Measurements from ENCODE around the gene FDXACB1. TPM values are rescaled to one million over a fixed set of nuclear protein-coding genes. Genes with fewer than 3 reads are reported as not detected.
"Not testable (repeated sequence)": the region's sequence is repeated elsewhere in the genome, so short reads cannot be mapped to it uniquely, and the experiment has no call there.

FDXACB1 gene
- total RNA-seq, 3 donors from 2014 or later (not counting 1 experiment from before 2014, with no cell fraction given) = 2.0 to 4.0 (median 3.3) TPM

DNA sequence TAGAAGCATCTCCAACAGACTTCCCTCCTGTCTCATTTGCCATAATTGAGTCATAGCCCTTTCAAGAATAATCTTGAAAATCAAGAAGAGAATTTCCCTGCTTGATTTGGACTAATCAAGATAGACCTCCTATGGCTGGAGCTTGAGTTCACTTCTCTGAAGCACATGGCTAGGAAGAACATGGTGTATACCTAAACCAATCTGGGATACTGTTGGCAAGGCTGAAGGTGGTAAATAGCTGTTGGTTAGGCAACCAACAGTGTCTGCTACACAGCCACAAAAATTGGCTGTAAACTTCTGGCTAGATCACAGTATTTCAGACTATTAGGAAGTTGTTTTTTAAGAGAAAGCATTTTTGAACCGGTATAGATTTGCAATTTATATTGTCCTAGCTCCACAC, 27.7 kb upstream of the FDXACB1 start:
- Histone ChIP-seq H3K4me3 (ENCODE audit: low read length) (no peak overlapping the region), H3K27me3 (ENCODE audit: control insufficient read depth, insufficient read depth, low read length) (peaks cover 3% of the 10 kb centered on the region), H3K27ac (ENCODE audit: low read length) (no peak overlapping the region), H3K4me1 (ENCODE audit: control insufficient read depth, insufficient read depth, low read length) (no peaks in the 10 kb centered on the region), H3K36me3 (ENCODE audit: control insufficient read depth, insufficient read depth, low read length) (no peaks in the 10 kb centered on the region), H3K9me3 (ENCODE audit: control insufficient read depth, insufficient read depth, low read length) (no peaks in the 10 kb centered on the region)
- Mint-ChIP-seq H3K4me1 (no peaks in the 10 kb centered on the region), H3K9me3 (no peaks in the 10 kb centered on the region), H3K27ac (no peak overlapping the region), H3K4me3 (no peak overlapping the region), H3K36me3 (no peaks in the 10 kb centered on the region), H3K27me3 (ENCODE audit: low read depth in 2 of 2) (peaks cover 39 to 56% of the 10 kb centered on the region in 2 donors)
- no peak for ATAC-seq
- DNase-seq = no peak
- no CpG with 5 or more reads among the region's 1 CpG for WGBS (ENCODE audit: insufficient coverage)
- intact Hi-C loops (cut with micrococcal nuclease) = no loop called here
- TF ChIP-seq, protein P1, sequence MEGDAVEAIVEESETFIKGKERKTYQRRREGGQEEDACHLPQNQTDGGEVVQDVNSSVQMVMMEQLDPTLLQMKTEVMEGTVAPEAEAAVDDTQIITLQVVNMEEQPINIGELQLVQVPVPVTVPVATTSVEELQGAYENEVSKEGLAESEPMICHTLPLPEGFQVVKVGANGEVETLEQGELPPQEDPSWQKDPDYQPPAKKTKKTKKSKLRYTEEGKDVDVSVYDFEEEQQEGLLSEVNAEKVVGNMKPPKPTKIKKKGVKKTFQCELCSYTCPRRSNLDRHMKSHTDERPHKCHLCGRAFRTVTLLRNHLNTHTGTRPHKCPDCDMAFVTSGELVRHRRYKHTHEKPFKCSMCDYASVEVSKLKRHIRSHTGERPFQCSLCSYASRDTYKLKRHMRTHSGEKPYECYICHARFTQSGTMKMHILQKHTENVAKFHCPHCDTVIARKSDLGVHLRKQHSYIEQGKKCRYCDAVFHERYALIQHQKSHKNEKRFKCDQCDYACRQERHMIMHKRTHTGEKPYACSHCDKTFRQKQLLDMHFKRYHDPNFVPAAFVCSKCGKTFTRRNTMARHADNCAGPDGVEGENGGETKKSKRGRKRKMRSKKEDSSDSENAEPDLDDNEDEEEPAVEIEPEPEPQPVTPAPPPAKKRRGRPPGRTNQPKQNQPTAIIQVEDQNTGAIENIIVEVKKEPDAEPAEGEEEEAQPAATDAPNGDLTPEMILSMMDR (IDR thresholded peaks at IDR 0.05) = no peak

DNA sequence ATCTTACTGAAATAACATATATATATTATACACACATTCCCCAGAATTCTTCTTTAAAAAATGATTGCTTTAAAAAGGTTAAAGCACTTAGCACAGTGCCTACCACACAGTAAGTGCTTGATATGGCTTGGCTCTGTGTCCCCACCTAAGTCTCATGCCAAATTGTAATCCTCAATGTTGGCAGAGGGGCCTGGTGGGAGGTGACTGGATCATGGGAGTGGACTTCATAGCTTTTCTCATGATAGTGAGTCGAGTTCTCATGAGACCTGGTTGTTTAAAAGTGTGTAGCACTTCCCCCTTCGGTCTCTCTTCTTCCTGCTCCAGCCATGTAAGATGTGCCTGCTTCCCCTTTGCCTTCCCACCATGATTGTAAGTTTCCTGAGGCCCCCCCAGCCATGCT, 26.4 kb upstream of the FDXACB1 start:
- H3K27ac Mint-ChIP-seq = no peak overlapping the region
- WGBS (ENCODE audit: insufficient coverage) = 80% methylated on average over 1 of the region's 2 CpGs
- H3K9me3 ChIP-seq (ENCODE audit: control insufficient read depth, insufficient read depth, low read length) = no peaks in the 10 kb centered on the region
- H3K9me3 Mint-ChIP-seq = no peaks in the 10 kb centered on the region
- no peaks in the 10 kb centered on the region for H3K4me1 ChIP-seq (ENCODE audit: control insufficient read depth, insufficient read depth, low read length)
- H3K36me3 Mint-ChIP-seq = no peaks in the 10 kb centered on the region
- no peak for DNase-seq
- ATAC-seq = no peak
- H3K27ac ChIP-seq (ENCODE audit: low read length) = no peak overlapping the region
- H3K27me3 Mint-ChIP-seq (ENCODE audit: low read depth in 2 of 2) = peaks cover 31 to 43% of the 10 kb centered on the region in 2 donors
- H3K4me3 ChIP-seq (ENCODE audit: low read length) = no peak overlapping the region
- no peaks in the 10 kb centered on the region for H3K27me3 ChIP-seq (ENCODE audit: control insufficient read depth, insufficient read depth, low read length)
- no peaks in the 10 kb centered on the region for H3K4me1 Mint-ChIP-seq
- TF ChIP-seq, protein P1 (IDR thresholded peaks at IDR 0.05) = no peak
- no peaks in the 10 kb centered on the region for H3K36me3 ChIP-seq (ENCODE audit: control insufficient read depth, insufficient read depth, low read length)
- intact Hi-C loops (cut with micrococcal nuclease) = no loop called here
- no peak overlapping the region for H3K4me3 Mint-ChIP-seq

DNA sequence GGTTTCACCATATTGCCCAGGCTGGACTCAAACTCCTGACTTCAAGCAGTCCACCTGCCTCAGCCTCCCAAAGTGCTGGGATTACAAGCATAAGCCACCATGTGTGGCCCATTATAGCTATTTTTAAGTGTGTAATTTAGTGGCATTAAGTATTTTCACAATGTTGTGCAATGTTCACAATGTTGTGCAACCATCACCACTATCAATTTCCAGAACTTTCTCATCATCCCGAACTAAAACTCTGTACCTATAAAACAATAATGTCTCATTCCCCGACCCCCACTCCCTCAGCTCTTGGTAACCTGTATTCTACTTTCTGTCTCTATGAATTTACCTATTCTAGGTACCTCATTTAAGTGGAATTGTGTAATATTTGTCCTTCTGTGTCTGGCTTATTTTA, 7.9 kb upstream of the FDXACB1 start:
- H3K9me3 Mint-ChIP-seq = no peaks in the 10 kb centered on the region
- intact Hi-C loops (cut with micrococcal nuclease) = no loop called here
- H3K27me3 Mint-ChIP-seq (ENCODE audit: low read depth in 2 of 2) = peaks cover 0 to 9% of the 10 kb centered on the region in 2 donors
- H3K27me3 ChIP-seq (ENCODE audit: control insufficient read depth, insufficient read depth, low read length) = no peaks in the 10 kb centered on the region
- no peak overlapping the region for H3K4me3 Mint-ChIP-seq
- no peaks in the 10 kb centered on the region for H3K9me3 ChIP-seq (ENCODE audit: control insufficient read depth, insufficient read depth, low read length)
- ATAC-seq (no peak), DNase-seq (no peak)
- no peak overlapping the region for H3K4me3 ChIP-seq (ENCODE audit: low read length)
- no peaks in the 10 kb centered on the region for H3K4me1 Mint-ChIP-seq
- no peak overlapping the region for H3K27ac Mint-ChIP-seq
- TF ChIP-seq, protein P1 (IDR thresholded peaks at IDR 0.05) = no peak
- 89% methylated on average over 2 of the region's 2 CpGs for WGBS (ENCODE audit: insufficient coverage)
- H3K36me3 ChIP-seq (ENCODE audit: control insufficient read depth, insufficient read depth, low read length) = no peaks in the 10 kb centered on the region
- H3K36me3 Mint-ChIP-seq = no peaks in the 10 kb centered on the region
- H3K27ac ChIP-seq (ENCODE audit: low read length) = no peak overlapping the region
- no peaks in the 10 kb centered on the region for H3K4me1 ChIP-seq (ENCODE audit: control insufficient read depth, insufficient read depth, low read length)

DNA sequence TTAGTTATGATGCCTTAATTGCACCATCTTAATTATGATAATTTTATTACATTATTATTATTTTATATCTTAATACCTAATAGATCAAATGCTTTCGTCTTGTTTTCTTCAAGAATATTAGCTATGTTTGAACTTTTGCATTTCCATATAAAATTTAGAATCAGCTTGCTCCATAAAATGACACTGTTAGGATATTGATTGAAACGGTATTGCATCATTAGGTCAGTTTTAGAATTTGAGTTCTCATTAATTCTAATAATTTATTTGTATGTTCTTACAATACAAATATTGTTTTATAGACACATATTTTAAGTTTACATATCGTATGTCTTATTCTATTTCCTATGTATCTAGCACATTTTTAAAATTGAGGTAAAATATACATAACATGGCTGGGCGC, 7.1 kb upstream of the FDXACB1 start:
- intact Hi-C loops (cut with micrococcal nuclease) = no loop called here
- TF ChIP-seq, protein P1 (IDR thresholded peaks at IDR 0.05) = no peak
- no peak overlapping the region for H3K4me3 ChIP-seq (ENCODE audit: low read length)
- Mint-ChIP-seq H3K36me3 (no peaks in the 10 kb centered on the region), H3K27me3 (ENCODE audit: low read depth in 2 of 2) (peaks cover 0 to 7% of the 10 kb centered on the region in 2 donors), H3K4me1 (peaks cover 0 to under 1% of the 10 kb centered on the region in 2 donors), H3K9me3 (no peaks in the 10 kb centered on the region), H3K4me3 (no peak overlapping the region), H3K27ac (no peak overlapping the region)
- DNase-seq = no peak
- no peaks in the 10 kb centered on the region for H3K4me1 ChIP-seq (ENCODE audit: control insufficient read depth, insufficient read depth, low read length)
- no peaks in the 10 kb centered on the region for H3K36me3 ChIP-seq (ENCODE audit: control insufficient read depth, insufficient read depth, low read length)
- 0% methylated on average over 1 of the region's 4 CpGs for WGBS (ENCODE audit: insufficient coverage)
- H3K9me3 ChIP-seq (ENCODE audit: control insufficient read depth, insufficient read depth, low read length) = no peaks in the 10 kb centered on the region
- ATAC-seq = no peak
- H3K27ac ChIP-seq (ENCODE audit: low read length) = no peak overlapping the region
- no peaks in the 10 kb centered on the region for H3K27me3 ChIP-seq (ENCODE audit: control insufficient read depth, insufficient read depth, low read length)

DNA sequence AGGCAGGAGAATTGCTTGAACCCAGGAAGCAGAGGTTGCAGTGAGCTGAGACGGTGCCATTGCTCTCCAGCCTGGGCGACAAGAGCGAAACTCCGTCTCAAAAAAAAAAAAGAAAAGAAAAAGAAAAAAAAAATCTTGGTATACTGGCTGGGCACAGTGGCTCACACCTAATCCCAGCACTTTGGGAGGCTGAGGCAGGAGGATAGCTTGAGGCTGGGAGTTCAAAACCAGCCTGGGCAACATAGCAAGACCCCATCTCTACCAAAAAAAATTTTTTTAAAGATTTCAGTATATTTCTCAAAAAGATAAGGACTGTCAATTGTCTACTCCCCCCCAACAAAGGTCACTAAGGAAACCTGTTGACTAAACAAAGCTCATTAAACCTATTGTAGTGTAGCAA, 6.1 kb upstream of the FDXACB1 start:
- DNase-seq; H3K27me3 ChIP-seq (ENCODE audit: control insufficient read depth, insufficient read depth, low read length); H3K9me3 Mint-ChIP-seq; H3K9me3 ChIP-seq (ENCODE audit: control insufficient read depth, insufficient read depth, low read length); H3K36me3 ChIP-seq (ENCODE audit: control insufficient read depth, insufficient read depth, low read length); H3K4me1 Mint-ChIP-seq; ATAC-seq; H3K4me3 ChIP-seq (ENCODE audit: low read length); H3K4me3 Mint-ChIP-seq; H3K27ac Mint-ChIP-seq; H3K4me1 ChIP-seq (ENCODE audit: control insufficient read depth, insufficient read depth, low read length); H3K27ac ChIP-seq (ENCODE audit: low read length); intact Hi-C loops (cut with micrococcal nuclease); H3K27me3 Mint-ChIP-seq (ENCODE audit: low read depth in 2 of 2); H3K36me3 Mint-ChIP-seq: not testable (repeated sequence)
- 100% methylated on average over 4 of the region's 4 CpGs for WGBS (ENCODE audit: insufficient coverage)

Measured in natural killer cell (primary cell).